HCT116 (cell line): ENCODE measurements around the gene KRT39. TPM values are rescaled to one million over a fixed set of nuclear protein-coding genes. Genes with fewer than 3 reads are reported as not detected.
A peak's percentile ranks its signal among the peaks of the same experiment; 100 is the strongest.

Experiments used
- ATAC-seq: fragments of 200-7000 bp; cut with Tn5 transposase; 2 replicates; pipeline ENCODE4 v1.9.1; 2020; ENCODE audit warnings: mild to moderate bottlenecking, moderate library complexity
- BruUV-seq: library from RNA; stranded (reverse); fragments of 400-500 nt; replicated peaks from 2 replicates; lab custom pipeline; 2021; lab: Mats Ljungman, UMichigan
- CTCF ChIA-PET: fragments of 300-600 bp; sonication (Branson Sonifier 250); formaldehyde crosslinking; loops from one replicate; lab custom pipeline; 2021; ENCODE audit warnings: antibody characterized with exemption; lab: Charles Lee
- POLR2A ChIA-PET: fragments of 300-600, 350-600 bp; sonication (Branson Sonifier 250); formaldehyde crosslinking; loops from one replicate; lab custom pipeline; 2021; ENCODE audit warnings: antibody characterized with exemption; lab: Charles Lee
- RAD21 ChIA-PET, 2 experiments: fragments of 300-600 bp; sonication (Branson Sonifier 250); formaldehyde crosslinking; loops; one replicate each; lab custom pipeline; 2023; ENCODE audit warnings: low total read pairs in 2 of 2; ENCODE audit not compliant: uncharacterized antibody in 2 of 2, unreplicated experiment in 2 of 2, low non-redundant PET in 1 of 2; lab: Charles Lee
- DNase-seq: peaks from one replicate; pipeline ENCODE4 v3.0.0-alpha.2; 2010; ENCODE audit warnings: low read depth, low spot score
- H2AFZ ChIP-seq: fragments of 200-600 bp; shearing (Covaris generic), sonication (generic); 2 replicates; pipeline ENCODE4 v1.6.1; 2017; ENCODE audit warnings: low read depth, mixed run types, mixed read lengths, antibody characterized with exemption, low read length; ENCODE audit not compliant: poor library complexity, severe bottlenecking
- H3K27ac ChIP-seq: 2 replicates; pipeline ENCODE4 v1.5.1; 2012; ENCODE audit warnings: low read depth, low read length
- H3K27me3 ChIP-seq: fragments of 200-600 bp; sonication (generic); 2 replicates; pipeline ENCODE4 v1.6.1; 2016; ENCODE audit warnings: mixed run types, low read length, mixed read lengths; ENCODE audit not compliant: insufficient read depth
- H3K36me3 ChIP-seq, 2 experiments: fragments of 200-500 bp in 1 of 2; fragments of 200-600 bp in 1 of 2; sonication (Bioruptor generic) in 1 of 2; sonication (generic) in 1 of 2; 2 replicates each; pipeline versions ENCODE4 v1.5.1 to v1.6.1; 2014 to 2016; ENCODE audit warnings: low read length in 2 of 2, inconsistent platforms in 1 of 2, mixed read lengths in 1 of 2, mixed run types in 1 of 2; ENCODE audit not compliant: insufficient read depth in 2 of 2, control insufficient read depth in 1 of 2
- H3K4me1 ChIP-seq, 2 experiments: fragments of 200-600 bp in 1 of 2; sonication (generic) in 1 of 2; 2 replicates each; pipeline versions ENCODE4 v1.5.1 to v1.6.1; 2012 to 2017; ENCODE audit warnings: low read length in 2 of 2, inconsistent platforms in 1 of 2, mild to moderate bottlenecking in 1 of 2, mixed read lengths in 1 of 2, mixed run types in 1 of 2, moderate library complexity in 1 of 2; ENCODE audit not compliant: insufficient read depth in 2 of 2, control insufficient read depth in 1 of 2
- H3K4me2 ChIP-seq: fragments of 200-600 bp; sonication (generic); 2 replicates; pipeline ENCODE4 v1.6.1; 2017; ENCODE audit warnings: mixed run types, low read length, mixed read lengths
- H3K4me3 ChIP-seq, 2 experiments: fragments of 200-600 bp in 1 of 2; sonication (generic) in 1 of 2; replicated peaks in 1 of 2; 2 replicates each; pipeline ENCODE4 v1.5.1; 2011 to 2016; ENCODE audit warnings: low read length in 2 of 2, control low read depth in 1 of 2, low read depth in 1 of 2, mild to moderate bottlenecking in 1 of 2, mixed read lengths in 1 of 2, mixed run types in 1 of 2
- H3K79me2 ChIP-seq: fragments of 200-600 bp; sonication (generic); 2 replicates; pipeline ENCODE4 v1.6.1; 2017; ENCODE audit warnings: mild to moderate bottlenecking, mixed run types, low read length, moderate library complexity, mixed read lengths; ENCODE audit not compliant: insufficient read depth
- H3K9ac ChIP-seq: fragments of 200-600 bp; sonication (generic); 2 replicates; pipeline ENCODE4 v1.6.1; 2016; ENCODE audit warnings: low read length, mixed read lengths
- H3K9me2 ChIP-seq: fragments of 200-600 bp; sonication (generic), shearing (Covaris generic); 2 replicates; pipeline ENCODE4 v1.6.1; 2017; ENCODE audit warnings: mixed run types, mild to moderate bottlenecking, moderate library complexity; ENCODE audit not compliant: insufficient read depth
- H3K9me3 ChIP-seq, 2 experiments: fragments of 200-500 bp in 1 of 2; fragments of 200-600 bp in 1 of 2; sonication (Bioruptor generic) in 1 of 2; sonication (generic) in 1 of 2; 2 replicates each; pipeline ENCODE4 v1.6.1; 2014 to 2017; ENCODE audit warnings: low read length in 2 of 2, mixed read lengths in 2 of 2, inconsistent platforms in 1 of 2, low read depth in 1 of 2, mild to moderate bottlenecking in 1 of 2, mixed run types in 1 of 2, moderate library complexity in 1 of 2; ENCODE audit not compliant: control insufficient read depth in 1 of 2, insufficient read depth in 1 of 2
- H4K20me1 ChIP-seq: fragments of 200-600 bp; sonication (generic), shearing (Covaris generic); 2 replicates; pipeline ENCODE4 v1.6.1; 2017; ENCODE audit warnings: mixed run types, mild to moderate bottlenecking, moderate library complexity; ENCODE audit not compliant: insufficient read depth
- CBX3 ChIP-seq: IDR thresholded peaks from 2 replicates; pipeline ENCODE4 v1.6.1; 2012; ENCODE audit warnings: low read depth
- CEBPB ChIP-seq: IDR thresholded peaks from 2 replicates; pipeline ENCODE4 v1.6.1; 2012; ENCODE audit warnings: low read depth
- EGR1 ChIP-seq: IDR thresholded peaks from 2 replicates; pipeline ENCODE4 v1.6.1; 2012; ENCODE audit warnings: low read depth
- ELF1 ChIP-seq: IDR thresholded peaks from 2 replicates; pipeline ENCODE4 v1.6.1; 2012; ENCODE audit warnings: low read depth, borderline replicate concordance
- EZH2 ChIP-seq: fragments of 200-600 bp; sonication (generic); IDR thresholded peaks from 2 replicates; pipeline ENCODE4 v1.6.1; 2017; ENCODE audit warnings: antibody characterized with exemption, mixed run types
- EZH2phosphoT487 ChIP-seq: fragments of 200-600 bp; IDR thresholded peaks from 2 replicates; pipeline ENCODE4 v1.6.1; 2018; ENCODE audit warnings: antibody characterized with exemption, borderline replicate concordance
- FOSL1 ChIP-seq: IDR thresholded peaks from 2 replicates; pipeline ENCODE4 v1.6.1; 2012; ENCODE audit warnings: low read depth
- JUND ChIP-seq: IDR thresholded peaks from 2 replicates; pipeline ENCODE4 v1.6.1; 2012
- POLR2A ChIP-seq: IDR thresholded peaks from 2 replicates; pipeline ENCODE4 v1.7.0; 2011; ENCODE audit warnings: borderline replicate concordance; ENCODE audit not compliant: insufficient read depth, insufficient read length; ENCODE audit errors: extremely low read depth
- POLR2AphosphoS5 ChIP-seq: IDR thresholded peaks from 2 replicates; pipeline ENCODE4 v1.6.1; 2011; ENCODE audit warnings: mild to moderate bottlenecking, low read depth, low read length, moderate library complexity
- RAD21 ChIP-seq: IDR thresholded peaks from 2 replicates; pipeline ENCODE4 v1.6.1; 2012; ENCODE audit warnings: low read depth, mild to moderate bottlenecking
- SIN3A ChIP-seq: IDR thresholded peaks from 2 replicates; pipeline ENCODE4 v1.6.1; 2012; ENCODE audit warnings: low read depth
- SP1 ChIP-seq: IDR thresholded peaks from 2 replicates; pipeline ENCODE4 v1.6.1; 2012; ENCODE audit warnings: low read depth
- SRF ChIP-seq: IDR thresholded peaks from 2 replicates; pipeline ENCODE4 v1.6.1; 2012; ENCODE audit warnings: low read depth
- TCF7L2 ChIP-seq: IDR thresholded peaks from 2 replicates; pipeline ENCODE4 v1.7.0; 2011; ENCODE audit warnings: borderline replicate concordance, inconsistent platforms; ENCODE audit not compliant: insufficient read depth, insufficient read length; ENCODE audit errors: extremely low read depth
- YY1 ChIP-seq: IDR thresholded peaks from 2 replicates; pipeline ENCODE4 v1.6.1; 2011; ENCODE audit warnings: low read length, low read depth, moderate library complexity, mild to moderate bottlenecking; ENCODE audit not compliant: insufficient replicate concordance; ENCODE audit errors: extremely low read depth
- ZFX ChIP-seq: fragments of 450-650 bp; IDR thresholded peaks from 2 replicates; pipeline ENCODE4 v1.6.1; 2017
- ZNF274 ChIP-seq: fragments of 200-500 bp; sonication (Bioruptor generic); IDR thresholded peaks from 2 replicates; pipeline ENCODE4 v1.6.1; 2014; ENCODE audit warnings: mild to moderate bottlenecking, low read depth, low read length, inconsistent platforms
- intact Hi-C: fragments of 100-400 bp; cut with micrococcal nuclease; formaldehyde crosslinking; loops from 2 replicates; pipeline ENCODE4 v1.10.0; 2022
- total RNA-seq: library from RNA; stranded (reverse); gene quantifications from one replicate; pipeline ENCODE4 v1.2.1, GENCODE V29; 2021; ENCODE audit not compliant: unreplicated experiment
- TF ChIP-seq, protein P1 (sequence below), 3 experiments: fragments of 200-600 bp in 1 of 3; sonication (generic) in 1 of 3; IDR thresholded peaks in 2 of 3; conservative IDR thresholded peaks in 1 of 3; 2 replicates each; pipeline ENCODE4 v1.5.1; 2012 to 2017; ENCODE audit warnings: low read depth in 2 of 3, low read length in 2 of 3, antibody characterized with exemption in 1 of 3, borderline replicate concordance in 1 of 3, control low read depth in 1 of 3, mild to moderate bottlenecking in 1 of 3, mixed read lengths in 1 of 3, mixed run types in 1 of 3, moderate library complexity in 1 of 3; ENCODE audit not compliant: insufficient read depth in 1 of 3
- TF ChIP-seq, protein P2 (sequence below): IDR thresholded peaks from 2 replicates; pipeline ENCODE4 v1.6.1; 2012
- TF ChIP-seq, protein P3 (sequence below): IDR thresholded peaks from 2 replicates; pipeline ENCODE4 v1.6.1; 2012
- TF ChIP-seq, protein P4 (sequence below): IDR thresholded peaks from 2 replicates; pipeline ENCODE4 v1.6.1; 2012; ENCODE audit warnings: low read depth

Gene KRT39
- total RNA-seq, 1 experiment from 2014 or later, result not detected

DNA sequence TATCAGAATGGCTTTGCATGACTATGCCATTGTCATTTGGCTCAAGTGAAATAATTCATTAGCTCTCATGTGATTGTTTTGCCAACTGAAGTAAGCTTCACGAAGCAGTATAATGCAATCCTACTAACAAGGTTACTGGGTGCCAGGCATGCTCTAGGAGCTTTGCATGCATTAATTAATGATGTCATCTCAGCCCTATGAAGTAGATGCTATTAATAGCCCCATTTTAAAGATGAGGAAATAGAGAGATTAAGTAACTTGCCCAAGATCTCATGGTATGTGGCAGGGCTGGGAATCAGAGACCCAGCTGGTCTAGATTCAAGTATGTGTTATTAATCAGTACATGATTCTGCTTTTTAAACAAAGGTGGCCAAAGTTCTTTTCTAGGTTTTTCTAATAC is 14.1 kb downstream of the KRT39 start:
- ChIA-PET POLR2A (interaction anchor here (0.8 to 1.6 kb wide), 5 partner anchors 16 to 737 kb away, joined by 3 to 4 read pairs (median 3); no protein-coding TSS in a partner anchor), CTCF (no interaction called here), RAD21 (no interaction called here)
- H2AFZ ChIP-seq, result no peak overlapping the region
- no peak for DNase-seq
- H3K4me3 ChIP-seq, result no peak overlapping the region
- H3K36me3 ChIP-seq, result no peaks in the 10 kb centered on the region
- peaks cover 82 to 99% of the 10 kb centered on the region in 2 experiments for H3K4me1 ChIP-seq
- intact Hi-C loops, result no loop called here
- H3K27me3 ChIP-seq, result no peaks in the 10 kb centered on the region
- H3K9me3 ChIP-seq, result no peaks in the 10 kb centered on the region
- no peaks in the 10 kb centered on the region for H4K20me1 ChIP-seq
- peak overlapping the region; percentile 55 for H3K4me2 ChIP-seq
- no peaks in the 10 kb centered on the region for H3K9me2 ChIP-seq
- H3K79me2 ChIP-seq, result no peaks in the 10 kb centered on the region
- H3K9ac ChIP-seq, result peak overlapping the region; percentile 63
- peak overlapping the region; percentile 99 for H3K27ac ChIP-seq
- BruUV-seq, result no TSS peak
- no peak for ATAC-seq
- TF ChIP-seq, protein P1, sequence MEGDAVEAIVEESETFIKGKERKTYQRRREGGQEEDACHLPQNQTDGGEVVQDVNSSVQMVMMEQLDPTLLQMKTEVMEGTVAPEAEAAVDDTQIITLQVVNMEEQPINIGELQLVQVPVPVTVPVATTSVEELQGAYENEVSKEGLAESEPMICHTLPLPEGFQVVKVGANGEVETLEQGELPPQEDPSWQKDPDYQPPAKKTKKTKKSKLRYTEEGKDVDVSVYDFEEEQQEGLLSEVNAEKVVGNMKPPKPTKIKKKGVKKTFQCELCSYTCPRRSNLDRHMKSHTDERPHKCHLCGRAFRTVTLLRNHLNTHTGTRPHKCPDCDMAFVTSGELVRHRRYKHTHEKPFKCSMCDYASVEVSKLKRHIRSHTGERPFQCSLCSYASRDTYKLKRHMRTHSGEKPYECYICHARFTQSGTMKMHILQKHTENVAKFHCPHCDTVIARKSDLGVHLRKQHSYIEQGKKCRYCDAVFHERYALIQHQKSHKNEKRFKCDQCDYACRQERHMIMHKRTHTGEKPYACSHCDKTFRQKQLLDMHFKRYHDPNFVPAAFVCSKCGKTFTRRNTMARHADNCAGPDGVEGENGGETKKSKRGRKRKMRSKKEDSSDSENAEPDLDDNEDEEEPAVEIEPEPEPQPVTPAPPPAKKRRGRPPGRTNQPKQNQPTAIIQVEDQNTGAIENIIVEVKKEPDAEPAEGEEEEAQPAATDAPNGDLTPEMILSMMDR (IDR thresholded peaks at IDR 0.05 in 2 of 3, conservative IDR thresholded peaks at IDR 0.05 in 1 of 3; ENCODE audit: borderline replicate concordance in 1 of 3, insufficient read depth in 1 of 3, low read depth in 2 of 3, low read length in 2 of 3), result no peak
- TF ChIP-seq FOSL1 (no peak), EGR1 (no peak), ZNF274 (no peak), CEBPB (peak; percentile 79), SP1 (0 out of 2 replicates have a peak, but pooled peaks have one; percentile 40), JUND (peak; percentile 43; the same call in 1 of the 2 replicates), YY1 (no peak), TCF7L2 (no peak), ELF1 (no peak), SIN3A (no peak), POLR2AphosphoS5 (peak; percentile 7; the same call in 1 of the 2 replicates), SRF (no peak), CBX3 (no peak), RAD21 (no peak), EZH2 (no peak), ZFX (no peak), EZH2phosphoT487 (no peak), POLR2A (no peak)
- TF ChIP-seq, protein P2, sequence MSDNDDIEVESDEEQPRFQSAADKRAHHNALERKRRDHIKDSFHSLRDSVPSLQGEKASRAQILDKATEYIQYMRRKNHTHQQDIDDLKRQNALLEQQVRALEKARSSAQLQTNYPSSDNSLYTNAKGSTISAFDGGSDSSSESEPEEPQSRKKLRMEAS, result no peak
- TF ChIP-seq, protein P3, sequence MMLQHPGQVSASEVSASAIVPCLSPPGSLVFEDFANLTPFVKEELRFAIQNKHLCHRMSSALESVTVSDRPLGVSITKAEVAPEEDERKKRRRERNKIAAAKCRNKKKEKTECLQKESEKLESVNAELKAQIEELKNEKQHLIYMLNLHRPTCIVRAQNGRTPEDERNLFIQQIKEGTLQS, result peak; percentile 67; the same call in 1 of the 2 replicates
- TF ChIP-seq, protein P4, sequence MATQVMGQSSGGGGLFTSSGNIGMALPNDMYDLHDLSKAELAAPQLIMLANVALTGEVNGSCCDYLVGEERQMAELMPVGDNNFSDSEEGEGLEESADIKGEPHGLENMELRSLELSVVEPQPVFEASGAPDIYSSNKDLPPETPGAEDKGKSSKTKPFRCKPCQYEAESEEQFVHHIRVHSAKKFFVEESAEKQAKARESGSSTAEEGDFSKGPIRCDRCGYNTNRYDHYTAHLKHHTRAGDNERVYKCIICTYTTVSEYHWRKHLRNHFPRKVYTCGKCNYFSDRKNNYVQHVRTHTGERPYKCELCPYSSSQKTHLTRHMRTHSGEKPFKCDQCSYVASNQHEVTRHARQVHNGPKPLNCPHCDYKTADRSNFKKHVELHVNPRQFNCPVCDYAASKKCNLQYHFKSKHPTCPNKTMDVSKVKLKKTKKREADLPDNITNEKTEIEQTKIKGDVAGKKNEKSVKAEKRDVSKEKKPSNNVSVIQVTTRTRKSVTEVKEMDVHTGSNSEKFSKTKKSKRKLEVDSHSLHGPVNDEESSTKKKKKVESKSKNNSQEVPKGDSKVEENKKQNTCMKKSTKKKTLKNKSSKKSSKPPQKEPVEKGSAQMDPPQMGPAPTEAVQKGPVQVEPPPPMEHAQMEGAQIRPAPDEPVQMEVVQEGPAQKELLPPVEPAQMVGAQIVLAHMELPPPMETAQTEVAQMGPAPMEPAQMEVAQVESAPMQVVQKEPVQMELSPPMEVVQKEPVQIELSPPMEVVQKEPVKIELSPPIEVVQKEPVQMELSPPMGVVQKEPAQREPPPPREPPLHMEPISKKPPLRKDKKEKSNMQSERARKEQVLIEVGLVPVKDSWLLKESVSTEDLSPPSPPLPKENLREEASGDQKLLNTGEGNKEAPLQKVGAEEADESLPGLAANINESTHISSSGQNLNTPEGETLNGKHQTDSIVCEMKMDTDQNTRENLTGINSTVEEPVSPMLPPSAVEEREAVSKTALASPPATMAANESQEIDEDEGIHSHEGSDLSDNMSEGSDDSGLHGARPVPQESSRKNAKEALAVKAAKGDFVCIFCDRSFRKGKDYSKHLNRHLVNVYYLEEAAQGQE, result no peak
